ENCODE results near the gene PHEX. TPM values are rescaled to one million over a fixed set of nuclear protein-coding genes. Genes with fewer than 3 reads are reported as not detected.

PHEX gene
- total RNA-seq, 1 donor from 2014 or later: 14.3 TPM

DNA sequence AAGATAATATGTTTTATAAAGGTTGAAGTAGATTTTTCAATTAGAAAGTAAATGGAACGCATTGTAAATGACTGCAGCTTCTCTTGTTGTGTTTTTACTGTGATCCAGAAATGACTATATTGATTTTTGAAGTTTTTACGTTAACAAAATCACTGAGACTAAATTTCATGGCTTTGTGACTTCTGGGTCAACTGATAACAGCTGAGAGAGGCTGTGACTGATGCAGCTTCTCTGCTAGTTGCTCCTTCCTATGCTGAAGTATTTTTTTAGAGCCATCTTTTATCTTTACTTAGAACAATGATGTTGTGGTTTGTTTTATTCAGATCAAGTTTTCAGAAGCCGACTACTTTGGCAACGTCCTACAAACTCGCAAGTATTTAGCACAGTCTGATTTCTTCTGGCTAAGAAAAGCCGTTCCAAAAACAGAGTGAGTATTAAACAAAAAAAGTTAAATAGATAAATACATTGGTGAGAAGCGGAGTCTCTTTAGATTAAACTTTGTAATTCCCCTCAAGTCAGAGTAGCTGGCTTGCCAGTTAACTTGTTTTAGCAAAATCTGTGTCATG lies 145.9 kb downstream of the PHEX start:
- no peak overlapping the region for H3K27ac Mint-ChIP-seq
- no peak for DNase-seq (ENCODE audit: low spot score)
- H3K4me3 Mint-ChIP-seq: no peak overlapping the region
- H3K4me1 Mint-ChIP-seq (ENCODE audit: low read depth): no peaks in the 10 kb centered on the region
- intact Hi-C loops (cut with micrococcal nuclease): no loop called here
- peaks cover 4% of the 10 kb centered on the region for H3K9me3 Mint-ChIP-seq
- H3K27me3 Mint-ChIP-seq (ENCODE audit: insufficient read depth): peaks cover 4% of the 10 kb centered on the region
- H3K36me3 Mint-ChIP-seq (ENCODE audit: low read depth): no peaks in the 10 kb centered on the region

DNA sequence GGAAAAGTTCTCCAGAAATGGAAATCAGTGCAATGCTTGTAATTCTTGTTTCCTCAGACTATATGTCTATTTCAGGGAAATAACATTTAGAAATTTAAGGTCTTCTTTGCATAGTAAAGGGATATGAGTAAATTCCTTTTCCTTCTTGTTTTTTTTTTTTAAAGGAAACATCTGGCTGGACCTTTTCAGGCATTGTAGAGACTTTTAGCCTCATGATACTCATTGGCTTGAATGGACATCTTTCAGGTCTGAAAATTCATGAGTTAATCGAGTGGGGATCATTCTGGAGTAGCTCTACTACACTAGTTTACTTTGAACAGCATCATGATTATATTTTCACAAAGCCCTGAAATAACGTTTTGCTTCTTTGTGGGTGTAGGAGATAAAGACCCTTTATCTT lies 152.0 kb downstream of the PHEX start:
- Mint-ChIP-seq H3K27ac (no peak overlapping the region), H3K4me1 (ENCODE audit: low read depth) (no peaks in the 10 kb centered on the region), H3K27me3 (ENCODE audit: insufficient read depth) (peaks cover 6% of the 10 kb centered on the region), H3K36me3 (ENCODE audit: low read depth) (no peaks in the 10 kb centered on the region), H3K9me3 (peaks cover 4% of the 10 kb centered on the region), H3K4me3 (no peak overlapping the region)
- intact Hi-C loops (cut with micrococcal nuclease): no loop called here
- DNase-seq (ENCODE audit: low spot score): no peak

- H3K27ac Mint-ChIP-seq: no peak overlapping the region
- no peaks in the 10 kb centered on the region for H3K9me3 Mint-ChIP-seq
- H3K27me3 Mint-ChIP-seq (ENCODE audit: insufficient read depth): peaks cover 1% of the 10 kb centered on the region
- H3K4me3 Mint-ChIP-seq: no peak overlapping the region
- H3K4me1 Mint-ChIP-seq (ENCODE audit: low read depth): no peaks in the 10 kb centered on the region
- no peaks in the 10 kb centered on the region for H3K36me3 Mint-ChIP-seq (ENCODE audit: low read depth)
- intact Hi-C loops (cut with micrococcal nuclease): no loop called here
- no peak for DNase-seq (ENCODE audit: low spot score)
These were observed 154.0 kb downstream of the PHEX start for GRCh38 chrX:22186165-22186564.

DNA sequence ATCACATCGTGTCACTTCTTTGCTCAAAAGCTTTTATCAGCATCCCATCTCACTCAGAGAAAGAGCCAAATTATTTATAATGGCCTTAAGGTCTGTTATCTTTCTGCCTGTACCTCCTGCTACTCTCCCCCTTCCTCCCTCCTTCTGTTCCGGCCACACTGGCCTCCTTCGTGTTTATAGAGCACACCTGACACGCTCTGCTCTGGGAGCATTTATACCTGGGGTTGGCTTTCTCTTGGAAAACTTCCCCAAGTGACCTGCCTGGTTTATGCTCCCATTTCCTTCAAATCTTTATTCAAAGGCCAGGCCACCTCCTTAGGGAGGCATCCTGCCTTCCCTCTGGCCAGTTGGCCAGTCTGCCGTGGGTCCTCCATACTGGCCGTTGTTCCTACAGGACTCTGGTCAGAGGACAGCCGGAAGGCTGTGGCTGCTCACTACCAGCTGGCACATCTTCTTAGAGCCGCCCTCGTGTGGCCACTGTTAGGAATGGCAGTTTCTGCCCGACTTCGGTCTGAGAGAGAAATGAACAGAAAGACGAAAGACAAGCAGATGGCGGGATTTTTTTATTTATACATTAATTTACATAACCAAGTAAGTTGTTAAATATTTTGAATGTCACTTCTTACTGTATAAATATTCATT lies 160.4 kb downstream of the PHEX start:
- no peak overlapping the region for H3K27ac Mint-ChIP-seq
- H3K36me3 Mint-ChIP-seq (ENCODE audit: low read depth): no peaks in the 10 kb centered on the region
- no peaks in the 10 kb centered on the region for H3K9me3 Mint-ChIP-seq
- H3K27me3 Mint-ChIP-seq (ENCODE audit: insufficient read depth): no peaks in the 10 kb centered on the region
- peaks cover 5% of the 10 kb centered on the region for H3K4me1 Mint-ChIP-seq (ENCODE audit: low read depth)
- peak; percentile 17 for DNase-seq (ENCODE audit: low spot score)
- intact Hi-C loops (cut with micrococcal nuclease): loop anchor here (1.0 to 10.0 kb wide), 6 partner anchors 56 to 555 kb away; no protein-coding TSS in a partner anchor
- H3K4me3 Mint-ChIP-seq: no peak overlapping the region

- Mint-ChIP-seq H3K27ac (no peak overlapping the region), H3K4me1 (ENCODE audit: low read depth) (peaks cover 5% of the 10 kb centered on the region), H3K9me3 (no peaks in the 10 kb centered on the region), H3K27me3 (ENCODE audit: insufficient read depth) (no peaks in the 10 kb centered on the region), H3K4me3 (no peak overlapping the region), H3K36me3 (ENCODE audit: low read depth) (no peaks in the 10 kb centered on the region)
- DNase-seq (ENCODE audit: low spot score): no peak
- intact Hi-C loops (cut with micrococcal nuclease): loop anchor here (2.0 to 10.0 kb wide), 4 partner anchors 57 to 553 kb away; no protein-coding TSS in a partner anchor
These were observed 161.9 kb downstream of the PHEX start for GRCh38 chrX:22193851-22194659.

DNA sequence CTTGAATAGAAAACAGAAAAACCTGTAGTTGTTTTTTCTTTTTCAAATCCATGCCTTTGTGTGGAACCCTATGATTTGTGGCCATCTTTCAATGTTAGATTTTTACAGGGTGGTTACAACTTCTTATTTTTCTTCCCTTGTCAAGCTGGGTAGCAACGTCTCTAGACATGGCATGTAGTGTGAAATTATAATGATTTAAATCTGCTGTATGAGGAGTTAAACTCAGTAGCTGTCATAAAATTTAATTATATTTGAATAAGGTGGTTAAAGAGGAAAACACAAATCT lies 162.5 kb downstream of the PHEX start:
- Mint-ChIP-seq H3K4me3 (no peak overlapping the region), H3K9me3 (no peaks in the 10 kb centered on the region)
- intact Hi-C loops (cut with micrococcal nuclease): loop anchor here (5.0 to 10.0 kb wide), 2 partner anchors 350 to 553 kb away; no protein-coding TSS in a partner anchor

GRCh38 chrX:22196149-22196548 lies 164.0 kb downstream of the PHEX start:
- H3K27ac Mint-ChIP-seq: no peak overlapping the region
- H3K9me3 Mint-ChIP-seq: no peaks in the 10 kb centered on the region
- H3K36me3 Mint-ChIP-seq (ENCODE audit: low read depth): no peaks in the 10 kb centered on the region
- intact Hi-C loops (cut with micrococcal nuclease): loop anchor here (10.0 kb wide), 1 partner anchor 351 kb away; no protein-coding TSS in a partner anchor
- H3K4me3 Mint-ChIP-seq: no peak overlapping the region
- H3K4me1 Mint-ChIP-seq (ENCODE audit: low read depth): peaks cover 5% of the 10 kb centered on the region
- no peaks in the 10 kb centered on the region for H3K27me3 Mint-ChIP-seq (ENCODE audit: insufficient read depth)
- no peak for DNase-seq (ENCODE audit: low spot score)

More for the DNA sequence above, 162.5 kb downstream of the PHEX start:
- Mint-ChIP-seq H3K36me3 (ENCODE audit: low read depth) (no peaks in the 10 kb centered on the region), H3K4me1 (ENCODE audit: low read depth) (peaks cover 5% of the 10 kb centered on the region), H3K27me3 (ENCODE audit: insufficient read depth) (no peaks in the 10 kb centered on the region), H3K27ac (no peak overlapping the region)
- DNase-seq (ENCODE audit: low spot score): no peak

DNA sequence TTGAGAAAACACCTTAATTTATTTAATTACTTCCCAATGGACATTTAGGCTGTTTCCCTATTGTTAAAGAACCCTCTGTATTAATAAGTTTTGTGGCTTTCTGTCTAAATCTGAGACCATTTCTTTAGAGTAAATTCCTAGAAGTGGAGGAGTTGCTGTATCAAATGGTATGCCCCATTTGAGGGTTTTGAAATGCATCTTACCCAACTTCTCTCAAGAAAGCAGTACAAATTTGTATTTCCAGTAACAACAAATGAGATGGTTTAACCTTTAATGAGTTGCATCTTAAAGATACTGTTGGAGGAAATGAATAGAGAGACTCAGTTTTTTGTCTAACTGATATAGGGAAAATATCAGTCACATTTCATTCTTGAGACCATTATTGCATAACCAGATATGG lies 170.1 kb downstream of the PHEX start:
- Mint-ChIP-seq H3K27me3 (ENCODE audit: insufficient read depth) (no peaks in the 10 kb centered on the region), H3K9me3 (no peaks in the 10 kb centered on the region), H3K36me3 (ENCODE audit: low read depth) (no peaks in the 10 kb centered on the region), H3K4me1 (ENCODE audit: low read depth) (no peaks in the 10 kb centered on the region), H3K27ac (no peak overlapping the region), H3K4me3 (no peak overlapping the region)
- DNase-seq (ENCODE audit: low spot score): no peak
- intact Hi-C loops (cut with micrococcal nuclease): no loop called here

GRCh38 chrX:22203186-22203585 lies 171.1 kb downstream of the PHEX start:
- no peak overlapping the region for H3K27ac Mint-ChIP-seq
- intact Hi-C loops (cut with micrococcal nuclease): no loop called here
- no peaks in the 10 kb centered on the region for H3K27me3 Mint-ChIP-seq (ENCODE audit: insufficient read depth)

DNA sequence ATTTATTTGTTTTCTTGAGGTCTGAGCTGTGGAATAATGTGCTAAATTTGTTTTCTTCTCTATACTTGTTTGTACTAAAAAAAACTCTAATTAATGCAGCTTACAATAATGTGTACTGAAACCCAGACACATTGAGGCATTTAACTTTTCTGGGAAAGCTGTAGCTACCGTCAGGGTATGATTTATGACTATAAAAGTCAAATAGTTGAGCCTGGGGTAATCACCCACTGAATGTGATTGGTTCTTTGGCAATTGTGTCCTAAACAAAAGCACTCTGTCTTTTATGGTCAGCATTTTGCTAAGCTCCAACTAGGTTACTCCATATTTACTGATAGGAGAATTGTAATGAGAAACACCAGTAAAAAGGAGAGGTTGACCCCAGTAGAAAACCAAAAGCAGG lies 174.7 kb downstream of the PHEX start:
- H3K36me3 Mint-ChIP-seq (ENCODE audit: low read depth): no peaks in the 10 kb centered on the region

More at GRCh38 chrX:22203186-22203585, 171.1 kb downstream of the PHEX start:
- Mint-ChIP-seq H3K36me3 (ENCODE audit: low read depth) (no peaks in the 10 kb centered on the region), H3K4me1 (ENCODE audit: low read depth) (no peaks in the 10 kb centered on the region), H3K9me3 (no peaks in the 10 kb centered on the region), H3K4me3 (no peak overlapping the region)
- DNase-seq (ENCODE audit: low spot score): no peak

GRCh38 chrX:22220941-22221340 lies 188.8 kb downstream of the PHEX start:
- Mint-ChIP-seq H3K27ac (no peak overlapping the region), H3K4me3 (no peak overlapping the region), H3K27me3 (ENCODE audit: insufficient read depth) (no peaks in the 10 kb centered on the region), H3K9me3 (no peaks in the 10 kb centered on the region), H3K36me3 (ENCODE audit: low read depth) (no peaks in the 10 kb centered on the region), H3K4me1 (ENCODE audit: low read depth) (no peaks in the 10 kb centered on the region)
- no peak for DNase-seq (ENCODE audit: low spot score)
- intact Hi-C loops (cut with micrococcal nuclease): no loop called here

More for the DNA sequence above, 174.7 kb downstream of the PHEX start:
- H3K9me3 Mint-ChIP-seq: no peaks in the 10 kb centered on the region
- H3K27ac Mint-ChIP-seq: no peak overlapping the region
- DNase-seq (ENCODE audit: low spot score): no peak
- H3K4me3 Mint-ChIP-seq: no peak overlapping the region
- no peaks in the 10 kb centered on the region for H3K4me1 Mint-ChIP-seq (ENCODE audit: low read depth)
- peaks cover 2% of the 10 kb centered on the region for H3K27me3 Mint-ChIP-seq (ENCODE audit: insufficient read depth)
- intact Hi-C loops (cut with micrococcal nuclease): no loop called here

GRCh38 chrX:22234380-22234779 lies 202.3 kb downstream of the PHEX start:
- intact Hi-C loops (cut with micrococcal nuclease): no loop called here
- H3K27me3 Mint-ChIP-seq (ENCODE audit: insufficient read depth): peaks cover 1% of the 10 kb centered on the region
- DNase-seq (ENCODE audit: low spot score): no peak
- no peak overlapping the region for H3K4me3 Mint-ChIP-seq
- no peaks in the 10 kb centered on the region for H3K9me3 Mint-ChIP-seq
- H3K4me1 Mint-ChIP-seq (ENCODE audit: low read depth): no peaks in the 10 kb centered on the region
- no peak overlapping the region for H3K27ac Mint-ChIP-seq
- no peaks in the 10 kb centered on the region for H3K36me3 Mint-ChIP-seq (ENCODE audit: low read depth)

- H3K9me3 Mint-ChIP-seq: no peaks in the 10 kb centered on the region
- intact Hi-C loops (cut with micrococcal nuclease): no loop called here
These were observed 205.4 kb downstream of the PHEX start for GRCh38 chrX:22237479-22237878.

More at GRCh38 chrX:22237479-22237878, 205.4 kb downstream of the PHEX start:
- H3K4me1 Mint-ChIP-seq (ENCODE audit: low read depth): no peaks in the 10 kb centered on the region
- H3K27ac Mint-ChIP-seq: no peak overlapping the region
- no peaks in the 10 kb centered on the region for H3K36me3 Mint-ChIP-seq (ENCODE audit: low read depth)
- DNase-seq (ENCODE audit: low spot score): no peak
- H3K27me3 Mint-ChIP-seq (ENCODE audit: insufficient read depth): no peaks in the 10 kb centered on the region
- H3K4me3 Mint-ChIP-seq: no peak overlapping the region

Data from activated T-helper 1 cell treated with anti-CD3 and anti-CD28 coated beads, Interleukin-12 subunit alpha, Interleukin-12 subunit beta, Interleukin-2, Interleukin-4 antibody, amounts not matched to agents 30 ng/mL and 10 ng/mL and 1 ng/mL, durations not matched to agents 14 hours and 24 hours and 36 hours (primary cell).